H1 (cell line): ENCODE data around the gene PSAP. TPM values are rescaled to one million over a fixed set of nuclear protein-coding genes. Genes with fewer than 3 reads are reported as not detected.

Experiments
- CTCF ChIA-PET: fragments of 300-600 bp; sonication (Branson Sonifier 250); formaldehyde crosslinking; loops from one replicate; lab custom pipeline; 2021; ENCODE audit not compliant: partially characterized antibody; lab: Charles Lee
- POLR2A ChIA-PET: fragments of 300-600 bp; sonication (Branson Sonifier 250); formaldehyde crosslinking; loops from one replicate; lab custom pipeline; 2021; ENCODE audit warnings: inconsistent platforms; ENCODE audit not compliant: partially characterized antibody; lab: Charles Lee
- DNase-seq, 2 experiments: peaks; one replicate each; pipeline versions ENCODE4 v3.0.0 to v3.0.0-alpha.2; 2010 to 2022; ENCODE audit warnings: low spot score in 2 of 2, low read depth in 1 of 2, mixed read lengths in 1 of 2
- FAIRE-seq: peaks from 2 replicates; lab custom pipeline; 2011; peaks lifted over from hg19 to GRCh38; lab: Jason Lieb, UNC
- H2AFZ ChIP-seq: 2 replicates; pipeline ENCODE4 v1.8.1; 2012; ENCODE audit warnings: low read length, inconsistent platforms
- H2AK5ac ChIP-seq: 2 replicates; pipeline ENCODE4 v1.6.1; 2013; ENCODE audit warnings: low read depth, low read length
- H2BK120ac ChIP-seq: replicated peaks from 2 replicates; pipeline ENCODE3; 2013; ENCODE audit warnings: low read depth, low read length, inconsistent platforms
- H2BK12ac ChIP-seq: 2 replicates; pipeline ENCODE4 v1.6.1; 2013; ENCODE audit warnings: low read depth, low read length
- H2BK15ac ChIP-seq: 2 replicates; pipeline ENCODE4 v1.6.1; 2013; ENCODE audit warnings: low read length
- H2BK20ac ChIP-seq: 2 replicates; pipeline ENCODE4 v1.6.1; 2013; ENCODE audit warnings: low read length
- H2BK5ac ChIP-seq: 2 replicates; pipeline ENCODE4 v1.6.1; 2013; ENCODE audit warnings: low read depth, low read length
- H3K14ac ChIP-seq: 2 replicates; pipeline ENCODE4 v1.6.1; 2013; ENCODE audit warnings: inconsistent platforms; ENCODE audit not compliant: insufficient read length
- H3K18ac ChIP-seq: 2 replicates; pipeline ENCODE4 v1.6.1; 2013; ENCODE audit warnings: low read length; ENCODE audit errors: extremely low read depth
- H3K23ac ChIP-seq: 2 replicates; pipeline ENCODE4 v1.6.1; 2013; ENCODE audit warnings: inconsistent platforms; ENCODE audit not compliant: insufficient read length
- H3K23me2 ChIP-seq: 2 replicates; pipeline ENCODE4 v1.6.1; 2013; ENCODE audit warnings: low read depth, low read length
- H3K27ac ChIP-seq: 2 replicates; pipeline ENCODE4 v1.6.1; 2011; ENCODE audit warnings: low read depth, low read length, inconsistent platforms
- H3K27me3 ChIP-seq, 4 experiments: replicated peaks in 1 of 4; 1 replicate in 1 of 4; 2 replicates in 3 of 4; pipeline versions ENCODE4 v1.6.1 to v1.8.1; 2011 to 2013; ENCODE audit warnings: low read length in 3 of 4, mild to moderate bottlenecking in 3 of 4, inconsistent platforms in 2 of 4, mixed read lengths in 2 of 4, moderate library complexity in 1 of 4; ENCODE audit not compliant: control insufficient read depth in 3 of 4, insufficient read depth in 3 of 4; ENCODE audit errors: extremely low read depth in 1 of 4
- H3K36me3 ChIP-seq, 4 experiments: 2 replicates each; pipeline versions ENCODE4 v1.6.1 to v1.8.1; 2011 to 2013; ENCODE audit warnings: mild to moderate bottlenecking in 4 of 4, low read length in 3 of 4, moderate library complexity in 2 of 4, control low read depth in 1 of 4, inconsistent platforms in 1 of 4; ENCODE audit not compliant: insufficient read depth in 4 of 4, control insufficient read depth in 2 of 4
- H3K4ac ChIP-seq: replicated peaks from 2 replicates; pipeline ENCODE3; 2013; ENCODE audit warnings: low read length, low read depth, mixed read lengths, inconsistent platforms; ENCODE audit not compliant: insufficient read length
- H3K4me1 ChIP-seq, 4 experiments: replicated peaks in 1 of 4; 1 replicate in 1 of 4; 2 replicates in 3 of 4; pipeline versions ENCODE4 v1.6.1 to v1.8.1; 2011 to 2013; ENCODE audit warnings: low read length in 3 of 4, inconsistent platforms in 2 of 4, mixed read lengths in 1 of 4; ENCODE audit not compliant: insufficient read depth in 4 of 4, control insufficient read depth in 3 of 4
- H3K4me2 ChIP-seq, 2 experiments: 2 replicates each; pipeline versions ENCODE4 v1.6.1 to v1.8.1; 2011 to 2013; ENCODE audit warnings: low read depth in 2 of 2, low read length in 2 of 2, control low read depth in 1 of 2, inconsistent platforms in 1 of 2, mild to moderate bottlenecking in 1 of 2; ENCODE audit not compliant: insufficient read depth in 1 of 2
- H3K4me3 ChIP-seq, 4 experiments: fragments of 200-600, 300-600 bp in 1 of 4; sonication (generic), shearing (Covaris generic), sonication (Bioruptor Twin) in 1 of 4; 2 replicates each; pipeline versions ENCODE4 v1.5.1 to v1.8.1; 2011 to 2016; ENCODE audit warnings: low read length in 4 of 4, low read depth in 3 of 4, control low read depth in 2 of 4, inconsistent platforms in 2 of 4, mild to moderate bottlenecking in 2 of 4, mixed read lengths in 1 of 4, moderate library complexity in 1 of 4; ENCODE audit not compliant: insufficient read depth in 2 of 4; ENCODE audit errors: extremely low read depth in 1 of 4
- H3K56ac ChIP-seq: replicated peaks from 2 replicates; pipeline ENCODE3; 2013; ENCODE audit warnings: low read depth, mild to moderate bottlenecking, mixed read lengths, low read length, inconsistent platforms; ENCODE audit not compliant: insufficient read length
- H3K79me1 ChIP-seq: 2 replicates; pipeline ENCODE4 v1.6.1; 2013; ENCODE audit warnings: low read depth, low read length, control low read depth
- H3K79me2 ChIP-seq, 2 experiments: 2 replicates each; pipeline versions ENCODE4 v1.6.1 to v1.8.1; 2012 to 2013; ENCODE audit warnings: low read length in 2 of 2, mild to moderate bottlenecking in 2 of 2, inconsistent platforms in 1 of 2; ENCODE audit not compliant: insufficient read depth in 2 of 2, control insufficient read depth in 1 of 2
- H3K9ac ChIP-seq, 4 experiments: replicated peaks in 1 of 4; 1 replicate in 1 of 4; 2 replicates in 3 of 4; pipeline versions ENCODE4 v1.6.1 to v1.8.1; 2011 to 2013; ENCODE audit warnings: low read depth in 3 of 4, low read length in 3 of 4, control low read depth in 2 of 4, mild to moderate bottlenecking in 2 of 4, moderate library complexity in 2 of 4, inconsistent platforms in 1 of 4; ENCODE audit errors: extremely low read depth in 1 of 4
- H3K9me3 ChIP-seq, 2 experiments: 2 replicates each; pipeline versions ENCODE4 v1.6.1 to v1.8.1; 2012 to 2013; ENCODE audit warnings: mild to moderate bottlenecking in 2 of 2, moderate library complexity in 2 of 2, control low read depth in 1 of 2, inconsistent platforms in 1 of 2, low read depth in 1 of 2, low read length in 1 of 2, mixed read lengths in 1 of 2; ENCODE audit not compliant: insufficient read depth in 2 of 2
- H4K20me1 ChIP-seq, 2 experiments: replicated peaks in 1 of 2; 2 replicates each; pipeline versions ENCODE3 to v1.8.1; 2011 to 2013; ENCODE audit warnings: inconsistent platforms in 2 of 2, low read length in 2 of 2, mild to moderate bottlenecking in 1 of 2; ENCODE audit not compliant: insufficient read depth in 2 of 2, control insufficient read depth in 1 of 2
- H4K5ac ChIP-seq: 2 replicates; pipeline ENCODE4 v1.6.1; 2013; ENCODE audit warnings: low read length, low read depth, mixed read lengths, inconsistent platforms; ENCODE audit not compliant: insufficient read length
- H4K8ac ChIP-seq: 2 replicates; pipeline ENCODE4 v1.8.0; 2013; ENCODE audit warnings: mild to moderate bottlenecking, moderate library complexity, low read length, inconsistent platforms; ENCODE audit not compliant: insufficient read depth; ENCODE audit errors: extremely low read depth
- H4K91ac ChIP-seq: replicated peaks from 2 replicates; pipeline ENCODE3; 2013; ENCODE audit warnings: low read length, mixed read lengths, inconsistent platforms; ENCODE audit not compliant: insufficient read length
- ASH2L ChIP-seq: fragments of 200-600, 300-600 bp; sonication (generic); IDR thresholded peaks from one replicate; pipeline ENCODE4 v1.7.1; 2017; ENCODE audit warnings: low read length
- ATF3 ChIP-seq: IDR thresholded peaks from 2 replicates; pipeline ENCODE4 v1.6.1; 2011; ENCODE audit warnings: low read depth, mild to moderate bottlenecking, low read length; ENCODE audit not compliant: insufficient read depth
- BACH1 ChIP-seq: IDR thresholded peaks from 2 replicates; pipeline ENCODE4 v1.6.1; 2012; ENCODE audit warnings: low read length, improper control_type of control experiment
- CHD2 ChIP-seq: IDR thresholded peaks from 2 replicates; pipeline ENCODE4 v1.6.1; 2012; ENCODE audit warnings: low read length, improper control_type of control experiment
- EZH2 ChIP-seq: fragments of 200-600 bp; sonication (generic); IDR thresholded peaks from 2 replicates; pipeline ENCODE4 v1.7.1; 2012; ENCODE audit warnings: low read depth, mild to moderate bottlenecking, moderate library complexity, low read length, inconsistent platforms; ENCODE audit not compliant: severe bottlenecking
- SP1 ChIP-seq: IDR thresholded peaks from 2 replicates; pipeline ENCODE4 v1.6.1; 2011; ENCODE audit warnings: low read depth, low read length
- SP2 ChIP-seq: IDR thresholded peaks from 2 replicates; pipeline ENCODE4 v1.6.1; 2012; ENCODE audit warnings: mild to moderate bottlenecking, low read length, inconsistent platforms
- TEAD4 ChIP-seq: IDR thresholded peaks from 2 replicates; pipeline ENCODE4 v1.6.1; 2012; ENCODE audit warnings: low read depth, low read length, inconsistent platforms, mixed read lengths
- WGBS, 2 experiments: shearing (Covaris generic) in 1 of 2; methylation state at CpG; one replicate each; pipeline versions ENCODE4 v1.1.6 to v1.1.7; 2013 to 2015; ENCODE audit warnings: low lambda C conversion rate in 2 of 2, mixed read lengths in 2 of 2, inconsistent platforms in 1 of 2, low coverage in 1 of 2, missing lambda C conversion rate in 1 of 2; ENCODE audit not compliant: insufficient replicate concordance in 2 of 2, insufficient coverage in 1 of 2, insufficient read length in 1 of 2; ENCODE audit errors: extremely low coverage in 1 of 2, missing lambda C conversion rate in 1 of 2; 5-methylcytosine and 5-hydroxymethylcytosine counted together
- polyA plus RNA-seq, 7 experiments: library from polyadenylated mRNA; depleted of rRNA in 3 of 7; stranded (reverse) in 5 of 7; unstranded in 2 of 7; fragments of >200 nt in 5 of 7; fragments of 200-250 nt in 2 of 7; gene quantifications; 1 replicate in 5 of 7; 2 replicates in 1 of 7; 4 replicates in 1 of 7; pipeline versions ENCODE4 v1.2.1 to v1.2.3, GENCODE V29; 2011 to 2013; ENCODE audit warnings: missing spikeins in 2 of 7, mixed read lengths in 2 of 7
- total RNA-seq: library from RNA; stranded (reverse); fragmentation: NEBNext Ultra II Directional; extraction: Animal tissue kit (Norgen Biotek cat#: 25700); gene quantifications from 2 replicates; pipeline ENCODE4 v1.2.1, GENCODE V29; 2021

The PSAP gene
- total and polyA plus RNA-seq, 2 of the 8 experiments (the other 6 are each of a cell fraction or from before 2014, with no cell fraction given) = 386 to 504 TPM

DNA sequence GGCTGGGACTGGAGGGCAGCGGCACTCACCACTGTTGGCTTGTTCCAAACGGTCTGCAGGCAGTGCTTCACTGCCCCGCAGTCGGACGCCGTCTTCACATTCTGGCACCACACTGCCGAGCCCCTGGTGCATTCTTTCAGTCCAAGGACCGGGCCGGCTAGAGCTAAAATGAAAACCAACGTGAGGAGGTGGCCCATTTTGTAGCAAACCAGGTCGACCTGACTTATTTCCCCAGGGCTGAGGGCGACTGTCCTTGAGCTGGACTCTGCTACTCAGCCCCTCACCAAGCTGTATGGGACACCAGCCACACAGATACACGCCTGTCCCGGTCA, 16.7 kb downstream of the PSAP start:
- Histone ChIP-seq H4K5ac (no peak overlapping the region), H3K79me2 (peaks cover 38 to 76% of the 10 kb centered on the region in 2 experiments), H2BK12ac (no peak overlapping the region), H3K56ac (no peak overlapping the region), H3K36me3 (peaks cover 19 to 28% (median 23%) of the 10 kb centered on the region in 4 experiments), H2AK5ac (no peak overlapping the region), H2BK15ac (no peak overlapping the region), H3K9ac (no peak overlapping the region), H3K4me1 (peaks cover 0 to 21% (median 7%) of the 10 kb centered on the region in 4 experiments; a peak in 5 of 7 replicates), H4K20me1 (peaks cover 29 to 37% of the 10 kb centered on the region in 2 experiments), H3K27me3 (no peaks in the 10 kb centered on the region), H4K8ac (no peak overlapping the region; the same call in 1 of the 2 replicates), H2BK20ac (no peak overlapping the region), H3K18ac (no peak overlapping the region), H3K23ac (no peak overlapping the region), H3K4me3 (no peak overlapping the region), H2BK5ac (no peak overlapping the region), H3K23me2 (no peaks in the 10 kb centered on the region), H4K91ac (no peak overlapping the region), H3K27ac (no peak overlapping the region), H2AFZ (no peak overlapping the region), H3K9me3 (no peaks in the 10 kb centered on the region)
- FAIRE-seq (no peak), DNase-seq (no peak)
- ChIA-PET CTCF (interaction anchor here (1.9 to 11.0 kb wide), 2 partner anchors 18 to 60 kb away, joined by 7 to 113 read pairs; no protein-coding TSS in a partner anchor), POLR2A (no interaction called here)
- 93% methylated on average over 14 of the region's 14 CpGs; no CpG with 5 or more reads in 1 of the 2 experiments for WGBS, 2 experiments
- no peak for TF ChIP-seq ASH2L
- no peak for TF ChIP-seq BACH1
- no peak for TF ChIP-seq ATF3
- TF ChIP-seq SP1 = no peak
- no peak for TF ChIP-seq SP2
- TF ChIP-seq CHD2 = no peak
- no peak for TF ChIP-seq EZH2
- TF ChIP-seq TEAD4 = no peak
- TF ChIP-seq, all 59 proteins: peak for 0
- Histone ChIP-seq H3K4me2 (no peak overlapping the region), H3K4ac (no peak overlapping the region), H2BK120ac (no peak overlapping the region), H3K79me1 (peaks cover 21% of the 10 kb centered on the region), H3K14ac (no peak overlapping the region)
